ENCODE measurements around the gene CFLAR. TPM values are rescaled to one million over a fixed set of nuclear protein-coding genes. Genes with fewer than 3 reads are reported as not detected.

The CFLAR gene
- total and polyA plus RNA-seq, 4 donors, result 24.4 to 169 (median 45.5) TPM

GRCh38 chr2:201114350-201114749 is 1.6 kb upstream of the CFLAR start:
- WGBS, result 64% methylated on average over 4 of the region's 4 CpGs
- Histone ChIP-seq H3K9ac (ENCODE audit: low read depth in 1 of 2, low read length in 2 of 2) (no peak overlapping the region), H3K27me3 (ENCODE audit: control insufficient read depth in 4 of 4, insufficient read depth in 4 of 4, low read length in 3 of 4) (no peaks in the 10 kb centered on the region), H3K27ac (ENCODE audit: low read depth in 1 of 2, low read length in 2 of 2) (peak overlapping the region in 1 of 2 donors; percentile 99), H3K4me3 (ENCODE audit: low read depth in 1 of 3, low read length in 3 of 3) (peak overlapping the region in 2 of 3 donors; percentile 35 to 96), H3K36me3 (ENCODE audit: control insufficient read depth in 4 of 4, insufficient read depth in 3 of 4, low read depth in 1 of 4, low read length in 3 of 4) (no peaks in the 10 kb centered on the region), H3K9me3 (ENCODE audit: control insufficient read depth in 4 of 4, low read length in 3 of 4) (no peaks in the 10 kb centered on the region), H3K4me1 (ENCODE audit: control insufficient read depth in 4 of 4, insufficient read depth in 4 of 4, low read length in 3 of 4) (peaks cover 0 to 20% (median 11%) of the 10 kb centered on the region in 4 donors)
- DNase-seq (ENCODE audit: low spot score), result no peak
- TF ChIP-seq, protein P1, sequence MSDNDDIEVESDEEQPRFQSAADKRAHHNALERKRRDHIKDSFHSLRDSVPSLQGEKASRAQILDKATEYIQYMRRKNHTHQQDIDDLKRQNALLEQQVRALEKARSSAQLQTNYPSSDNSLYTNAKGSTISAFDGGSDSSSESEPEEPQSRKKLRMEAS (IDR thresholded peaks at IDR 0.05), result no peak
- TF ChIP-seq TAF1 (conservative IDR thresholded peaks at IDR 0.05) (no peak), FOXA1 (IDR thresholded peaks at IDR 0.05) (no peak), HNF4G (IDR thresholded peaks at IDR 0.05) (no peak), GABPA (IDR thresholded peaks at IDR 0.05 in 1 of 2, conservative IDR thresholded peaks at IDR 0.05 in 1 of 2) (no peak), SP1 (IDR thresholded peaks at IDR 0.05) (peak; percentile 58), RAD21 (IDR thresholded peaks at IDR 0.05) (peak in 1 of 2 donors; percentile 22), YY1 (IDR thresholded peaks at IDR 0.05) (no peak), RXRA (IDR thresholded peaks at IDR 0.05) (peak; percentile 59 to 74), HNF4A (conservative IDR thresholded peaks at IDR 0.05) (peak; percentile 12 to 45), ATF3 (IDR thresholded peaks at IDR 0.05) (no peak), JUND (IDR thresholded peaks at IDR 0.05) (no peak), EGR1 (IDR thresholded peaks at IDR 0.05; ENCODE audit: low read depth in 2 of 2) (peak; percentile 27 to 32), FOXA2 (IDR thresholded peaks at IDR 0.05) (peak; percentile 16), NR2F2 (IDR thresholded peaks at IDR 0.05) (no peak)
- TF ChIP-seq, protein P2, sequence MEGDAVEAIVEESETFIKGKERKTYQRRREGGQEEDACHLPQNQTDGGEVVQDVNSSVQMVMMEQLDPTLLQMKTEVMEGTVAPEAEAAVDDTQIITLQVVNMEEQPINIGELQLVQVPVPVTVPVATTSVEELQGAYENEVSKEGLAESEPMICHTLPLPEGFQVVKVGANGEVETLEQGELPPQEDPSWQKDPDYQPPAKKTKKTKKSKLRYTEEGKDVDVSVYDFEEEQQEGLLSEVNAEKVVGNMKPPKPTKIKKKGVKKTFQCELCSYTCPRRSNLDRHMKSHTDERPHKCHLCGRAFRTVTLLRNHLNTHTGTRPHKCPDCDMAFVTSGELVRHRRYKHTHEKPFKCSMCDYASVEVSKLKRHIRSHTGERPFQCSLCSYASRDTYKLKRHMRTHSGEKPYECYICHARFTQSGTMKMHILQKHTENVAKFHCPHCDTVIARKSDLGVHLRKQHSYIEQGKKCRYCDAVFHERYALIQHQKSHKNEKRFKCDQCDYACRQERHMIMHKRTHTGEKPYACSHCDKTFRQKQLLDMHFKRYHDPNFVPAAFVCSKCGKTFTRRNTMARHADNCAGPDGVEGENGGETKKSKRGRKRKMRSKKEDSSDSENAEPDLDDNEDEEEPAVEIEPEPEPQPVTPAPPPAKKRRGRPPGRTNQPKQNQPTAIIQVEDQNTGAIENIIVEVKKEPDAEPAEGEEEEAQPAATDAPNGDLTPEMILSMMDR (IDR thresholded peaks at IDR 0.05; ENCODE audit: low read depth, low read length, missing input control), result no peak
- TF ChIP-seq, protein P3, sequence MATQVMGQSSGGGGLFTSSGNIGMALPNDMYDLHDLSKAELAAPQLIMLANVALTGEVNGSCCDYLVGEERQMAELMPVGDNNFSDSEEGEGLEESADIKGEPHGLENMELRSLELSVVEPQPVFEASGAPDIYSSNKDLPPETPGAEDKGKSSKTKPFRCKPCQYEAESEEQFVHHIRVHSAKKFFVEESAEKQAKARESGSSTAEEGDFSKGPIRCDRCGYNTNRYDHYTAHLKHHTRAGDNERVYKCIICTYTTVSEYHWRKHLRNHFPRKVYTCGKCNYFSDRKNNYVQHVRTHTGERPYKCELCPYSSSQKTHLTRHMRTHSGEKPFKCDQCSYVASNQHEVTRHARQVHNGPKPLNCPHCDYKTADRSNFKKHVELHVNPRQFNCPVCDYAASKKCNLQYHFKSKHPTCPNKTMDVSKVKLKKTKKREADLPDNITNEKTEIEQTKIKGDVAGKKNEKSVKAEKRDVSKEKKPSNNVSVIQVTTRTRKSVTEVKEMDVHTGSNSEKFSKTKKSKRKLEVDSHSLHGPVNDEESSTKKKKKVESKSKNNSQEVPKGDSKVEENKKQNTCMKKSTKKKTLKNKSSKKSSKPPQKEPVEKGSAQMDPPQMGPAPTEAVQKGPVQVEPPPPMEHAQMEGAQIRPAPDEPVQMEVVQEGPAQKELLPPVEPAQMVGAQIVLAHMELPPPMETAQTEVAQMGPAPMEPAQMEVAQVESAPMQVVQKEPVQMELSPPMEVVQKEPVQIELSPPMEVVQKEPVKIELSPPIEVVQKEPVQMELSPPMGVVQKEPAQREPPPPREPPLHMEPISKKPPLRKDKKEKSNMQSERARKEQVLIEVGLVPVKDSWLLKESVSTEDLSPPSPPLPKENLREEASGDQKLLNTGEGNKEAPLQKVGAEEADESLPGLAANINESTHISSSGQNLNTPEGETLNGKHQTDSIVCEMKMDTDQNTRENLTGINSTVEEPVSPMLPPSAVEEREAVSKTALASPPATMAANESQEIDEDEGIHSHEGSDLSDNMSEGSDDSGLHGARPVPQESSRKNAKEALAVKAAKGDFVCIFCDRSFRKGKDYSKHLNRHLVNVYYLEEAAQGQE (IDR thresholded peaks at IDR 0.05), result no peak
- TF ChIP-seq, protein P4, sequence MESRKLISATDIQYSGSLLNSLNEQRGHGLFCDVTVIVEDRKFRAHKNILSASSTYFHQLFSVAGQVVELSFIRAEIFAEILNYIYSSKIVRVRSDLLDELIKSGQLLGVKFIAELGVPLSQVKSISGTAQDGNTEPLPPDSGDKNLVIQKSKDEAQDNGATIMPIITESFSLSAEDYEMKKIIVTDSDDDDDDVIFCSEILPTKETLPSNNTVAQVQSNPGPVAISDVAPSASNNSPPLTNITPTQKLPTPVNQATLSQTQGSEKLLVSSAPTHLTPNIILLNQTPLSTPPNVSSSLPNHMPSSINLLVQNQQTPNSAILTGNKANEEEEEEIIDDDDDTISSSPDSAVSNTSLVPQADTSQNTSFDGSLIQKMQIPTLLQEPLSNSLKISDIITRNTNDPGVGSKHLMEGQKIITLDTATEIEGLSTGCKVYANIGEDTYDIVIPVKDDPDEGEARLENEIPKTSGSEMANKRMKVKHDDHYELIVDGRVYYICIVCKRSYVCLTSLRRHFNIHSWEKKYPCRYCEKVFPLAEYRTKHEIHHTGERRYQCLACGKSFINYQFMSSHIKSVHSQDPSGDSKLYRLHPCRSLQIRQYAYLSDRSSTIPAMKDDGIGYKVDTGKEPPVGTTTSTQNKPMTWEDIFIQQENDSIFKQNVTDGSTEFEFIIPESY (IDR thresholded peaks at IDR 0.05), result no peak
